Upper lobe of left lung (tissue), 4 donors: ENCODE measurements around the gene HIBCH.

Source experiments
- CTCF ChIP-seq, 6 experiments: fragments of 450-650 bp in 4 of 6; fragments of 200-600 bp in 2 of 6; sonication (generic) in 2 of 6; IDR thresholded peaks; one replicate each; pipeline ENCODE4 v1.5.1; 2016 to 2019; ENCODE audit warnings: antibody characterized with exemption in 6 of 6
- EP300 ChIP-seq, 4 donors: sonication (generic); formaldehyde crosslinking; IDR thresholded peaks; one replicate each; pipeline ENCODE4 v1.5.1; 2017; ENCODE audit warnings: antibody characterized with exemption in 4 of 4, control low read depth in 2 of 4
- POLR2A ChIP-seq, 4 donors: fragments of 450-650 bp; IDR thresholded peaks; one replicate each; pipeline ENCODE4 v1.5.1; 2016 to 2017; ENCODE audit warnings: antibody characterized with exemption in 4 of 4, mild to moderate bottlenecking in 2 of 4

- TF ChIP-seq POLR2A (IDR thresholded peaks at IDR 0.05) (no peak), CTCF (IDR thresholded peaks at IDR 0.05) (no peak), EP300 (IDR thresholded peaks at IDR 0.05) (no peak)
These were observed 84.0 kb downstream of the HIBCH start for GRCh38 chr2:190235551-190236075.
